A673 (cell line): ENCODE measurements around the gene NDST1. TPM values are rescaled to one million over a fixed set of nuclear protein-coding genes. Genes with fewer than 3 reads are reported as not detected.

Experiments
- BruUV-seq: library from RNA; stranded (reverse); fragments of 400-500 nt; replicated peaks from 2 replicates; lab custom pipeline; 2021; lab: Mats Ljungman, UMichigan
- CTCF ChIA-PET: fragments of 300-600 bp; sonication (Branson Sonifier 250); formaldehyde crosslinking; loops from one replicate; lab custom pipeline; 2022; ENCODE audit warnings: antibody characterized with exemption; lab: Charles Lee
- POLR2A ChIA-PET: fragments of 300-600 bp; sonication (Branson Sonifier 250); formaldehyde crosslinking; loops from one replicate; lab custom pipeline; 2022; ENCODE audit warnings: antibody characterized with exemption; ENCODE audit not compliant: low non-redundant PET; lab: Charles Lee
- DNase-seq: peaks from one replicate; pipeline ENCODE4 v3.0.0-alpha.2; 2015; ENCODE audit warnings: low spot score
- H3K27ac ChIP-seq: fragments of 200-600 bp; sonication (generic); 2 replicates; pipeline ENCODE4 v1.5.1; 2016; ENCODE audit warnings: mixed run types, low read depth, mild to moderate bottlenecking, mixed read lengths, antibody characterized with exemption, low read length; ENCODE audit not compliant: poor library complexity, severe bottlenecking
- H3K27me3 ChIP-seq: fragments of 200-600 bp; sonication (generic); replicated peaks from 2 replicates; pipeline ENCODE4 v1.6.1; 2017; ENCODE audit warnings: mixed run types, low read depth, mild to moderate bottlenecking, mixed read lengths, antibody characterized with exemption, low read length; ENCODE audit not compliant: insufficient read depth, poor library complexity
- H3K36me3 ChIP-seq: fragments of 200-600 bp; sonication (generic); 2 replicates; pipeline ENCODE4 v1.6.1; 2016; ENCODE audit warnings: mixed run types, mild to moderate bottlenecking, mixed read lengths, antibody characterized with exemption, low read length; ENCODE audit not compliant: insufficient read depth, poor library complexity, severe bottlenecking
- H3K4me1 ChIP-seq: fragments of 200-600 bp; sonication (generic); 2 replicates; pipeline ENCODE4 v1.6.1; 2017; ENCODE audit warnings: mixed run types, mild to moderate bottlenecking, mixed read lengths, antibody characterized with exemption, low read length; ENCODE audit not compliant: insufficient read depth, poor library complexity, severe bottlenecking
- H3K4me3 ChIP-seq: fragments of 200-600 bp; sonication (generic); 2 replicates; pipeline ENCODE4 v1.5.1; 2016; ENCODE audit warnings: low read depth, mixed run types, mild to moderate bottlenecking, mixed read lengths, low read length; ENCODE audit not compliant: poor library complexity, severe bottlenecking
- H3K9me3 ChIP-seq: fragments of 200-600 bp; sonication (generic); 2 replicates; pipeline ENCODE4 v1.6.1; 2016; ENCODE audit warnings: mixed run types, low read depth, mild to moderate bottlenecking, mixed read lengths, antibody characterized with exemption, low read length; ENCODE audit not compliant: poor library complexity, severe bottlenecking
- CTCF ChIP-seq: fragments of 300-800, 200-600 bp; sonication (generic); conservative IDR thresholded peaks from 2 replicates; pipeline ENCODE4 v1.5.1; 2017; ENCODE audit warnings: low read depth, mild to moderate bottlenecking, antibody characterized with exemption, low read length, moderate library complexity, mixed read lengths
- EZH2 ChIP-seq: fragments of 200-600 bp; sonication (generic); IDR thresholded peaks from 2 replicates; pipeline ENCODE4 v1.6.1; 2017; ENCODE audit warnings: borderline replicate concordance, low read depth, mild to moderate bottlenecking, mixed read lengths, antibody characterized with exemption, low read length; ENCODE audit not compliant: poor library complexity, severe bottlenecking
- intact Hi-C: fragments of 100-400 bp; cut with micrococcal nuclease; formaldehyde crosslinking; loops from one replicate; pipeline ENCODE4 v1.10.0; 2022; ENCODE audit not compliant: unreplicated experiment
- total RNA-seq: library from RNA; stranded (reverse); gene quantifications from 2 replicates; pipeline ENCODE4 v1.2.3, GENCODE V29; 2021

Gene NDST1
- total RNA-seq, 1 experiment from 2014 or later: 44.0 TPM

- ChIA-PET CTCF (interaction anchor here (0.6 kb wide), 1 partner anchor 92 kb away, joined by 8 read pairs; no protein-coding TSS in a partner anchor), POLR2A (no interaction called here)
- Histone ChIP-seq H3K36me3 (peaks cover 18% of the 10 kb centered on the region), H3K4me3 (no peak overlapping the region), H3K9me3 (no peaks in the 10 kb centered on the region), H3K27me3 (no peaks in the 10 kb centered on the region), H3K27ac (no peak overlapping the region), H3K4me1 (no peaks in the 10 kb centered on the region)
- intact Hi-C loops: no loop called here
- BruUV-seq: no TSS peak
- TF ChIP-seq EZH2 (no peak), CTCF (no peak)
- DNase-seq: no peak
These were observed 41.8 kb downstream of the NDST1 start for GRCh38 chr5:150549735-150550134.

- intact Hi-C loops: no loop called here
- H3K9me3 ChIP-seq: no peaks in the 10 kb centered on the region
- ChIA-PET CTCF (interaction anchor here (0.6 kb wide), 1 partner anchor 93 kb away, joined by 8 read pairs; no protein-coding TSS in a partner anchor), POLR2A (no interaction called here)
- H3K36me3 ChIP-seq: peaks cover 14% of the 10 kb centered on the region
- no peak overlapping the region for H3K27ac ChIP-seq
- H3K27me3 ChIP-seq: no peaks in the 10 kb centered on the region
- H3K4me1 ChIP-seq: no peaks in the 10 kb centered on the region
- DNase-seq: no peak
- H3K4me3 ChIP-seq: no peak overlapping the region
- BruUV-seq: no TSS peak
- TF ChIP-seq EZH2 (no peak), CTCF (no peak)
These were observed 42.4 kb downstream of the NDST1 start for GRCh38 chr5:150550286-150550685.

GRCh38 chr5:150551066-150551465 is 43.1 kb downstream of the NDST1 start:
- no peak for DNase-seq
- no peaks in the 10 kb centered on the region for H3K9me3 ChIP-seq
- H3K36me3 ChIP-seq: peaks cover 11% of the 10 kb centered on the region
- intact Hi-C loops: no loop called here
- no peak overlapping the region for H3K4me3 ChIP-seq
- ChIA-PET CTCF (no interaction called here), POLR2A (no interaction called here)
- TF ChIP-seq CTCF: no peak
- no peak for TF ChIP-seq EZH2
- no peaks in the 10 kb centered on the region for H3K4me1 ChIP-seq
- H3K27me3 ChIP-seq: no peaks in the 10 kb centered on the region
- no peak overlapping the region for H3K27ac ChIP-seq
- BruUV-seq: no TSS peak
